ENCODE results near the gene RHAG.

DNA sequence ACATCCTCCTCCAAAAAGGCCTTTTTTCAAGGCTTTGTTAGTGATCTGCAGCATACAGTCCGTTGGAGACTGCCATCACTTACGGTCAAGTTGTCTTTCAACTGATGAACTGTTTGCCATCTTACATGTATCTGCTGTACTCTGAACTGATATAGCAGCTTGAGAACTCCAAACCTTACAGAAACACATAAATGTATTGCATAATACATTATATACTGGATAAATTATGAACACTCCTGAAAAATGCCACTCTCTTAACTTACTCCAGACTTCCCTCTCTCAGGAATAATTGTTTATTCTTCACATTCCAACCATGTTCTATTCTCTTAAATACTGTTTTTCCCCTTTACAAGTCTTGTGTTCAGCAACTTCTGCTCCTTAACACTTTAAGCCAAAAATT lies 14.6 kb upstream of the RHAG start:
- no peak for TF ChIP-seq TARDBP (IDR thresholded peaks at IDR 0.05)
- TF ChIP-seq FOXK2 (IDR thresholded peaks at IDR 0.05): no peak
- TF ChIP-seq ELF4 (IDR thresholded peaks at IDR 0.05): no peak
- TF ChIP-seq PKNOX1 (IDR thresholded peaks at IDR 0.05): no peak
- no peak for TF ChIP-seq SP1 (IDR thresholded peaks at IDR 0.05)
- no peak for TF ChIP-seq SUZ12 (IDR thresholded peaks at IDR 0.05)

Measured in HEK293T (cell line).